GM18861 (cell line): ENCODE measurements around the gene MBLAC1.
A peak's percentile ranks its signal among the peaks of the same experiment; 100 is the strongest.
"Not testable (repeated sequence)": the region's sequence is repeated elsewhere in the genome, so short reads cannot be mapped to it uniquely, and the experiment has no call there.

ENCODE experiments used
- ATAC-seq: cut with Tn5 transposase; IDR thresholded peaks from one replicate; pipeline ENCODE4 v1.9.1; 2021; ENCODE audit not compliant: unreplicated experiment

Gene MBLAC1

DNA sequence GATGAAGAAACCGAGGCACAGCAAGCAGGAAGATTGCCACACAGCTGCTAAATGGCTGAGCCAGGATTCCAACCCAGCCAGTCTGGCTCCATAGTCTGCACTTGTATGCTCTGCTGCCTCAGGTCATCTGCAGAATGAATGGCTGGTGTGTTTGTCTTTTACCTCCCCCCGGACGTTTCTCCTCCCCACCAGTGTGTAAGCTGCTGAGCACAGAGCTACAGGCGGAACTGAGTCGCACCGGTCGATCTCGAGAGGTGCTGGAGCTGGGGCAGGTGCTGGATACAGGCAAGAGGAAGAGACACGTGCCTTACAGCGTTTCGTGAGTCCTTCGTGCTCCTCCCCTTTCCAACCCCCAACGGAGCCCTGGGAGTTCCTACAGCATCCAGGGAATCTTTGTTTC lies 4.7 kb upstream of the MBLAC1 start:
- no peak for ATAC-seq

GRCh38 chr7:100122568-100122967 lies 4.2 kb upstream of the MBLAC1 start:
- no peak for ATAC-seq

DNA sequence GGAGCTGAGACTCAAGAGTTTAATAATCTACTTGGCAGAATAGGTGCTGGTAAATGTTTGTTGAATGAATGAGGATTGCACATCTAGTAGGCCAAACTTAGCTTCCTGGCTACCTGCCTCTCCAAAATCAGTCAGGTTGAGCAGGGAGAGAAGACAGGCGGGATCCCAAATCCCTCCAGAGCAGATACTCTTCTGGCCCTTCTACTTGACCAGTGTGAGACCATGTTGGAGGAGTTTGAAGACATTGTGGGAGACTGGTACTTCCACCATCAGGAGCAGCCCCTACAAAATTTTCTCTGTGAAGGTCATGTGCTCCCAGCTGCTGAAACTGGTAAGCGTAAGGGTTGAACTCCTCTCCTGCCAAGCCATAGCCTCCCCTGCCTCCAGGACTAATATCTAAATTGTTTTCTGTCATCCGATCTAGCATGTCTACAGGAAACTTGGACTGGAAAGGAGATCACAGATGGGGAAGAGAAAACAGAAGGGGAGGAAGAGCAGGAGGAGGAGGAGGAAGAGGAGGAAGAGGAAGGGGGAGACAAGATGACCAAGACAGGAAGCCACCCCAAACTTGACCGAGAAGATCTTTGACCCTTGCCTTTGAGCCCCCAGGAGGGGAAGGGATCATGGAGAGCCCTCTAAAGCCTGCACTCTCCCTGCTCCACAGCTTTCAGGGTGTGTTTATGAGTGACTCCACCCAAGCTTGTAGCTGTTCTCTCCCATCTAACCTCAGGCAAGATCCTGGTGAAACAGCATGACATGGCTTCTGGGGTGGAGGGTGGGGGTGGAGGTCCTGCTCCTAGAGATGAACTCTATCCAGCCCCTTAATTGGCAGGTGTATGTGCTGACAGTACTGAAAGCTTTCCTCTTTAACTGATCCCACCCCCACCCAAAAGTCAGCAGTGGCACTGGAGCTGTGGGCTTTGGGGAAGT lies 2.2 kb upstream of the MBLAC1 start:
- ATAC-seq: no peak

- no peak for ATAC-seq
Observed at GRCh38 chr7:100126239-100126930, 382 bp upstream of the MBLAC1 start.

- peak; percentile 12 for ATAC-seq
Observed at GRCh38 chr7:100127866-100128636, 1.3 kb downstream of the MBLAC1 start.

DNA sequence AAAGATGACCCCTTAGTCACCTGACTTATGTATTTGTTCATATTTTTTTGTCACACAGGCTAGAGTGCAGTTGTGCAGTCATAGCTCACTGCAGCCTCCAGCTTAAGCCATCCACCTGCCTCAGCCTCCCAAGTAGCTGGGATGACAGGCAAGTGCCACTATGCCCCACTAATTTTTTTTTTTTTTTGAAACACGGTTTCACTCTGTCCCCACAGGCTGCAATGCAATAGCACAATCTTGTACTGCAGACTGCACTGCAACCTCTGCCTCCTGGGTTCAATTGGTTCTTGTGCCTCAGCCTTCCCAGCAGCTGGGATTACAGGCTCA lies 1.8 kb downstream of the MBLAC1 start:
- ATAC-seq: no peak

DNA sequence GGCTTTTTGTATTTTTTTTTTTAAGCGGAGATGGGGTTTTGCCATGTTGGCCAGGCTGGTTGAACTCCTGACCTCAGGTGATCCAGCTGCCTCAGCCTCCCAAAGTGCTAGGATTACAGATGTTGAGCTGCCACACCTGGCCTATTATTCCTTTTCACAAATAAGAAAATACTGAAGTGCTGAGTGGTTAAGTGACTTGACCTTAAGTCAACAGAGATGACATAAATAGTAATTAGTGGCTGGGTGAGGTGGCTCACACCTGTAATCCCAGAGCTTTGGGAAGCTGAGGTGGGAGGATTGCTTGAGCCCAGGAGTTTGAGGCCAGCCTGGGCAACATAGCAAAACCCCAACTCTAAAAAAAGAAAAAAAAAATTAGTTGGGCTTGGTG lies 3.4 kb downstream of the MBLAC1 start:
- not testable (repeated sequence) for ATAC-seq

- no peak for ATAC-seq
Observed at GRCh38 chr7:100130608-100131453, 4.1 kb downstream of the MBLAC1 start.

- ATAC-seq: no peak
Observed at GRCh38 chr7:100132126-100132525, 5.4 kb downstream of the MBLAC1 start.

DNA sequence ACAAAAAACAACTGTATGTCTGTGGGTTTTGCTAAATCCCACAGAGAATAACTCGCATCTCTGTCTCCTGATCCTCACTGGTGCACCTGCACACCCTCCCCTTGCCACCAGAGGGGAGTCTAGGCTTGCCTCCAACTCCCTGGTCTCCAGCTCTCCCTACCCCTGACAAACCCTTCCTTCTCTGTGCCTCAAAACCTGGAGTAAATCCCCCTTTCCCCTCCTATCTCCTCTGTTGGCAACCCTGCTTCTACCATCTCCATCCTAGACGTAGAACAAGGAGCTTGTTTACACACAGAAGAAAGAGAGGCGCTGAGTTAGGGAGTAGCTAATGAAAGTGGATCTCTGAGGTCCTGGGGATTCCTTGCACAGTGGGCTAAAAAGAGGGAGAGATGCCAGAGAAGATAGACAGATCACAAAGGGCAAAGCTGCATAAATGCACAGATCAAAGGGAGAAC lies 6.0 kb downstream of the MBLAC1 start:
- ATAC-seq: peak; percentile 51

GRCh38 chr7:100137851-100138760 lies 11.3 kb downstream of the MBLAC1 start:
- no peak for ATAC-seq

- no peak for ATAC-seq
Observed at GRCh38 chr7:100141555-100141949, 14.8 kb downstream of the MBLAC1 start.

DNA sequence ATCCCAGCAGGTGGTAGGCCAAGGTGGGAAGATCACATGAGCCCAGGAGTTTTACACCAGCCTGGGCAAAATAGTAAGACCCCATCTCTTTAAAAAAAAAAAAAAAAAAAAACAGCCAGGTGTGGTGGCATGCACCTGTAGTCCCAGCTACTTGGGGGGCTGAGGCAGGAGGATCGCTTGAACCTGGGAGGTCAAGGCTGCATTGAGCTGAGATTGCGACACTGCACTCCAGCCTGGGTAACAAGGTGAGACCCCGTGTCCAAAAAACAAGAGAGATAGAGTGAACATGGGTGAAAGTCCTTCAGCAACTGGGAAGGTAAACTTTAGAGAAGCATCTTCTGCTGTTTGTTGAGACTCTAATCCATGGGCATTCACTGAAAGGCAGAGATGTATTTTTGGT lies 15.7 kb downstream of the MBLAC1 start:
- no peak for ATAC-seq

- ATAC-seq: not testable (repeated sequence)
Observed at GRCh38 chr7:100146350-100146749, 19.6 kb downstream of the MBLAC1 start.

DNA sequence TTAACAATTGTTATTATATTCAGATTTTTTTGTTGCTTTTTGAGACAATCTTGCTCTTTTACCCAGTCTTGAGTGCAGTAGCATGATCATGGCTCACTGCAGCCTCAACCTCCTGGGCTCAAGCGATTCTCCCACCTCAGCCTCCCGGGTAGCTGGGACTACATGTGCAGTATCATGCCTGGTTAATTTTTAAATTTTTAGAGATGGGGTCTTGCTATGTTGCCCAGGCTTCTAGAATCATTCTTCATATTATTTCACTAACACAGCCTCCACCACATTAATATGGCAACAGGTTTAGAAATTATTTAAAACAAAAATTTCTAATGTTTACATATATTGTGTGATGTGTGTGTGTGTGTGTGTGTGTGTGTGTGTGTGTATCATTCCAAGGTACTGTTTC lies 20.5 kb downstream of the MBLAC1 start:
- no peak for ATAC-seq

GRCh38 chr7:100148225-100148558 lies 21.4 kb downstream of the MBLAC1 start:
- no peak for ATAC-seq

DNA sequence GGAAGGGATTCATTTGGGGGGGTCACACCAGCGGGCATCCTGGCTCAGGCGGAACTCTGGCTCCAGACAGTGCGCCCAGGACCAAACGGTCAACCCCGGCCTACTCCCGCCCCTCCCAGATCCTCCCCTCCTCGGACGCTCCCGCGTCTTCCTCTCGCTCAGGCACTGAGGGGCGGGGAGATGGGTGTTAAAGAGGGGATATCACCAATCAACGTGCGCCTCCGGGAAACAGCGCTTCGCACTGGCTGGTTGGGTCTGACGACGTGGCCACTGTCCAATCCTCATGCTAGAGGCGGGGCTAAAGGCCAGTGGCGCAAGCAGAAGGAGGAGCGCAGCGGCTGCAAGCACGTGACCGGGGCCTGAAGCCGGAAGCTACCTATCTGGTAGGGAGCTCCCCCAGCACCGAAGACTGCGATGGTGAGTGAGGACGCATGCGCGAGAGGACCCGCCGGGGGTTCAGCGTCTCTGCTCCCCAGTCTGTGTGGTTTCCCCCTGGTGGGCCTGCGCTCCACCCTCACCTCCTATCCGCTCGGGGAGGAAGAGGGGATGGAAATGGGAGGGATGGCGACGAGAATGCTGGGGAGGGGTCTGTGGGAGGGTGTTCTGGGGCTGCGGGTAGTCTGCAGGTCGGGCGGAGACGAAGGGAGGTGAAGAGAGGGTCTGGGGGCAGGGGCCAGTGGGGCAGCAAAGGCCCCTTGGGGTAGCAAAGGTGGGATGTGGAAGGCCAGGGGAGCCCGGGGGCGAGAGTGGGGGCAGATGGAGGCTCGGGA lies 22.0 kb downstream of the MBLAC1 start, which contains the start of gene LAMTOR4:
Gene LAMTOR4 (plus strand): TSS at position 360 of the 770 bp plus-strand sequence. CDS start 55 bp downstream, at position 415.
- ATAC-seq: peak; percentile 98

GRCh38 chr7:100152404-100152803 lies 25.6 kb downstream of the MBLAC1 start:
- no peak for ATAC-seq
